Uterus (tissue), 4 donors: ENCODE results near the gene NECTIN2. TPM values are rescaled to one million over a fixed set of nuclear protein-coding genes. Genes with fewer than 3 reads are reported as not detected.

Experiments
- DNase-seq, 2 donors: peaks; one replicate each; pipeline ENCODE4 v3.0.0-alpha.2; 2019 to 2020
- H3K27ac ChIP-seq, 2 donors: fragments of 200-600 bp; sonication (generic); 1 replicate in 1 of 2; 2 replicates in 1 of 2; pipeline ENCODE4 v1.5.1; 2016 to 2018
- H3K27me3 ChIP-seq, 2 donors: fragments of 200-600 bp; sonication (generic); one replicate each; pipeline ENCODE4 v1.5.1; 2018 to 2019; ENCODE audit warnings: control low read depth in 1 of 2
- H3K36me3 ChIP-seq, 2 donors: fragments of 200-600 bp; sonication (generic); one replicate each; pipeline ENCODE4 v1.5.1; 2019; ENCODE audit warnings: control low read depth in 1 of 2
- H3K4me1 ChIP-seq, 2 donors: fragments of 200-600 bp; sonication (generic); one replicate each; pipeline ENCODE4 v1.5.1; 2018 to 2019; ENCODE audit warnings: control low read depth in 1 of 2
- H3K4me3 ChIP-seq, 2 donors: fragments of 200-600 bp; sonication (generic); 1 replicate in 1 of 2; 2 replicates in 1 of 2; pipeline ENCODE4 v1.5.1; 2018 to 2019; ENCODE audit warnings: mild to moderate bottlenecking in 1 of 2
- H3K9me3 ChIP-seq, 2 donors: fragments of 200-600 bp; sonication (generic); one replicate each; pipeline ENCODE4 v1.5.1; 2019; ENCODE audit warnings: control low read depth in 1 of 2
- CTCF ChIP-seq, 4 experiments: fragments of 200-600 bp in 2 of 4; fragments of 450-650 bp in 2 of 4; sonication (generic) in 2 of 4; IDR thresholded peaks; one replicate each; pipeline ENCODE4 v1.5.1; 2016 to 2019; ENCODE audit warnings: antibody characterized with exemption in 4 of 4, mild to moderate bottlenecking in 2 of 4, moderate library complexity in 1 of 4
- POLR2A ChIP-seq, 2 donors: fragments of 450-650 bp; IDR thresholded peaks; one replicate each; pipeline ENCODE4 v1.6.1; 2016; ENCODE audit warnings: antibody characterized with exemption in 2 of 2, mild to moderate bottlenecking in 1 of 2, moderate library complexity in 1 of 2
- intact Hi-C: fragments of 100-400 bp; cut with DNase I; formaldehyde crosslinking; loops from one replicate; pipeline ENCODE4 v1.15.1; 2023; ENCODE audit warnings: low total_unique reads
- total RNA-seq, 4 donors: library from RNA; depleted of rRNA in 3 of 4; stranded (reverse); fragments of >200 nt in 3 of 4; gene quantifications; one replicate each; pipeline versions ENCODE4 v1.1.0 to v1.2.4, GENCODE V29; 2014 to 2023
- donor health status: DM: yes; HTN: yes; CAD: no.

The NECTIN2 gene
- total RNA-seq, 4 donors from 2014 or later: 14.1 to 106 (median 86.1) TPM

- DNase-seq: no peak
- intact Hi-C loops: no loop called here
- no peaks in the 10 kb centered on the region for H3K36me3 ChIP-seq
- no peak overlapping the region for H3K4me3 ChIP-seq
- H3K27me3 ChIP-seq: no peaks in the 10 kb centered on the region
- no peaks in the 10 kb centered on the region for H3K9me3 ChIP-seq
- H3K4me1 ChIP-seq: no peaks in the 10 kb centered on the region
- TF ChIP-seq CTCF (IDR thresholded peaks at IDR 0.05): no peak
- no peak for TF ChIP-seq POLR2A (IDR thresholded peaks at IDR 0.05)
- H3K27ac ChIP-seq: no peak overlapping the region
These were observed 51.7 kb downstream of the NECTIN2 start for GRCh38 chr19:44897835-44898234.

- Histone ChIP-seq H3K27me3 (no peaks in the 10 kb centered on the region), H3K4me1 (no peaks in the 10 kb centered on the region), H3K27ac (no peak overlapping the region), H3K9me3 (no peaks in the 10 kb centered on the region), H3K36me3 (no peaks in the 10 kb centered on the region), H3K4me3 (no peak overlapping the region)
- TF ChIP-seq CTCF (IDR thresholded peaks at IDR 0.05): no peak
- TF ChIP-seq POLR2A (IDR thresholded peaks at IDR 0.05): no peak
- no peak for DNase-seq
- intact Hi-C loops: no loop called here
These were observed 54.5 kb downstream of the NECTIN2 start for GRCh38 chr19:44900328-44901244.

- Histone ChIP-seq H3K4me3 (no peak overlapping the region), H3K36me3 (no peaks in the 10 kb centered on the region), H3K27ac (no peak overlapping the region), H3K27me3 (peaks cover 0 to 5% of the 10 kb centered on the region in 2 donors), H3K4me1 (no peaks in the 10 kb centered on the region), H3K9me3 (no peaks in the 10 kb centered on the region)
- no peak for TF ChIP-seq CTCF (IDR thresholded peaks at IDR 0.05)
- no peak for TF ChIP-seq POLR2A (IDR thresholded peaks at IDR 0.05)
- DNase-seq: no peak
- intact Hi-C loops: no loop called here
These were observed 57.1 kb downstream of the NECTIN2 start for GRCh38 chr19:44903216-44903601.

- peak; percentile 56 to 73 for DNase-seq
- H3K27ac ChIP-seq: no peak overlapping the region
- no peaks in the 10 kb centered on the region for H3K9me3 ChIP-seq
- no peak for TF ChIP-seq POLR2A (IDR thresholded peaks at IDR 0.05)
- TF ChIP-seq CTCF (IDR thresholded peaks at IDR 0.05): peak; percentile 92 to 98 (median 95)
- intact Hi-C loops: no loop called here
- no peak overlapping the region for H3K4me3 ChIP-seq
- peaks cover 0 to 5% of the 10 kb centered on the region in 2 donors for H3K27me3 ChIP-seq
- H3K36me3 ChIP-seq: no peaks in the 10 kb centered on the region
- no peaks in the 10 kb centered on the region for H3K4me1 ChIP-seq
These were observed 57.7 kb downstream of the NECTIN2 start for GRCh38 chr19:44903602-44904425.
